ENCODE measurements around the gene SIX6. TPM values are rescaled to one million over a fixed set of nuclear protein-coding genes. Genes with fewer than 3 reads are reported as not detected.

SIX6 gene
- total and polyA plus RNA-seq, 2 donors (not counting 1 experiment from before 2014, with no cell fraction given) = not detected

DNA sequence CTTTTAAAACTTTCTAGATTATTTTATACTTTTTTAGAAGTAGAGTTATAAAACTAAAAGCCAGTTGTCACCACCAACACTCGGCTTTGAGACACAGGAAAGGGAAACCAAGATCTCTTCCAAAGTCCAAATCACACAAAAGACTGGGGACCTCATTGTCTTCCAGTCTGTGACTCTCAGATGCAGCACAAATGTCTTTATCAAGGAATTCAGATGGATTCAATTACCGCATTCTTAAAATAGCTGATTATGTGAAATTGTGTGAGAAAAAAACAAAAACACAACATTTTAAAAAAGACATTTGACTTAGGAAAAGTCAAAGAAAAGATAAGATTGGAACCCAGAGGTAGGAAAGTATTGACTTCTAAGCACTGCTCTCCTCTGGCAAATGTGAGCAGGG is 3.5 kb upstream of the SIX6 start:
- ChIA-PET POLR2A (no interaction called here), CTCF (no interaction called here)
- DNase-seq = no peak
- no peak for TF ChIP-seq EZH2 (IDR thresholded peaks at IDR 0.05; ENCODE audit: borderline replicate concordance, insufficient read depth, low read depth, low read length, poor library complexity, severe bottlenecking)
- TF ChIP-seq, protein P1, sequence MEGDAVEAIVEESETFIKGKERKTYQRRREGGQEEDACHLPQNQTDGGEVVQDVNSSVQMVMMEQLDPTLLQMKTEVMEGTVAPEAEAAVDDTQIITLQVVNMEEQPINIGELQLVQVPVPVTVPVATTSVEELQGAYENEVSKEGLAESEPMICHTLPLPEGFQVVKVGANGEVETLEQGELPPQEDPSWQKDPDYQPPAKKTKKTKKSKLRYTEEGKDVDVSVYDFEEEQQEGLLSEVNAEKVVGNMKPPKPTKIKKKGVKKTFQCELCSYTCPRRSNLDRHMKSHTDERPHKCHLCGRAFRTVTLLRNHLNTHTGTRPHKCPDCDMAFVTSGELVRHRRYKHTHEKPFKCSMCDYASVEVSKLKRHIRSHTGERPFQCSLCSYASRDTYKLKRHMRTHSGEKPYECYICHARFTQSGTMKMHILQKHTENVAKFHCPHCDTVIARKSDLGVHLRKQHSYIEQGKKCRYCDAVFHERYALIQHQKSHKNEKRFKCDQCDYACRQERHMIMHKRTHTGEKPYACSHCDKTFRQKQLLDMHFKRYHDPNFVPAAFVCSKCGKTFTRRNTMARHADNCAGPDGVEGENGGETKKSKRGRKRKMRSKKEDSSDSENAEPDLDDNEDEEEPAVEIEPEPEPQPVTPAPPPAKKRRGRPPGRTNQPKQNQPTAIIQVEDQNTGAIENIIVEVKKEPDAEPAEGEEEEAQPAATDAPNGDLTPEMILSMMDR (IDR thresholded peaks at IDR 0.05) = no peak
- Mint-ChIP-seq H3K9me3 (ENCODE audit: insufficient read depth) (no peaks in the 10 kb centered on the region), H3K4me1 (peaks cover 3% of the 10 kb centered on the region), H3K4me3 (no peak overlapping the region), H3K27ac (no peak overlapping the region), H3K27me3 (peaks cover 65% of the 10 kb centered on the region)
- no peaks in the 10 kb centered on the region for H3K36me3 ChIP-seq (replicated peaks in 1 of 2; ENCODE audit: control extremely low read depth in 1 of 2, control insufficient read depth in 1 of 2, extremely low read depth in 1 of 2, insufficient read depth in 2 of 2, low read length in 1 of 2)
- H3K4me1 ChIP-seq (ENCODE audit: control insufficient read depth in 2 of 2, insufficient read depth in 2 of 2, low read length in 2 of 2) = peaks cover 10 to 17% of the 10 kb centered on the region in 2 donors
- H3K27ac ChIP-seq (ENCODE audit: low read length in 2 of 2) = no peak overlapping the region
- ATAC-seq (ENCODE audit: low read depth) = no peak
- no peak overlapping the region for H3K4me2 ChIP-seq (replicated peaks; ENCODE audit: low read depth, low read length, poor library complexity, severe bottlenecking)
- H3K9me3 ChIP-seq (ENCODE audit: control extremely low read depth in 1 of 3, control insufficient read depth in 2 of 3, insufficient read depth in 1 of 3, low read length in 2 of 3) = peaks cover 0 to 31% (median 0%) of the 10 kb centered on the region in 3 donors
- H4K20me1 ChIP-seq (ENCODE audit: control insufficient read depth, insufficient read depth, low read length, poor library complexity, severe bottlenecking) = no peaks in the 10 kb centered on the region
- no peak overlapping the region for H3K9ac ChIP-seq (ENCODE audit: low read length)
- H3K27me3 ChIP-seq (replicated peaks in 1 of 4; ENCODE audit: control extremely low read depth in 1 of 4, control insufficient read depth in 3 of 4, insufficient read depth in 4 of 4, low read length in 3 of 4) = peaks cover 0 to 60% (median 50%) of the 10 kb centered on the region in 4 experiments
- intact Hi-C loops (cut with micrococcal nuclease) = no loop called here
- no peaks in the 10 kb centered on the region for H3K79me2 ChIP-seq (ENCODE audit: control insufficient read depth, insufficient read depth, low read length)
- no peak overlapping the region for H3K4me3 ChIP-seq (ENCODE audit: control extremely low read depth in 1 of 5, extremely low read depth in 1 of 5, insufficient read depth in 1 of 5, low read depth in 2 of 5, low read length in 4 of 5)
- no CpG with 5 or more reads among the region's 2 CpGs for WGBS (ENCODE audit: insufficient coverage)
- no peak overlapping the region for H2AFZ ChIP-seq (ENCODE audit: insufficient read depth, low read depth, low read length, poor library complexity, severe bottlenecking)

DNA sequence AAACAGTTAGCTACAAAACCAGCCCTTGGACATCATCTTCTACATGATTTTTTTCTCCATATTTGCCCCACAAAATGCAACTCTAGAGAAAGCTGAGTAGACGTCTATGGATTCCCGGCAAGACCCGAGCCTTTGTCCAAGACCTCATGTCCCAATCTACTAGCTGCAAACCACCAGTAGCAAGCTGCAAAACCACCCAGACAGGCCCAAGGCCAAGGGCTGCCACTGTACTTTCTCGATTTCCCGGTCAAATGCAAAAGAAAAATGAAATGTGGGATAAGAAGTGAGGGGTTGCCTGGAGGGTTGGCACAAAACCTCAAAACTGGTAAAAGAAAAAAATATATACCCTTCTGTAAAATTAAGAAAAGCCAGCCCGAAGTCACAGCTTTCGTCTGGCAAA is 2.9 kb upstream of the SIX6 start:
- no peaks in the 10 kb centered on the region for H4K20me1 ChIP-seq (ENCODE audit: control insufficient read depth, insufficient read depth, low read length, poor library complexity, severe bottlenecking)
- H3K27ac Mint-ChIP-seq = no peak overlapping the region
- no peak overlapping the region for H3K4me3 ChIP-seq (ENCODE audit: control extremely low read depth in 1 of 5, extremely low read depth in 1 of 5, insufficient read depth in 1 of 5, low read depth in 2 of 5, low read length in 4 of 5)
- H3K27me3 Mint-ChIP-seq = peaks cover 60% of the 10 kb centered on the region
- no peak for DNase-seq
- 10% methylated on average over 3 of the region's 7 CpGs for WGBS (ENCODE audit: insufficient coverage)
- POLR2A ChIA-PET = no interaction called here
- H3K9me3 ChIP-seq (ENCODE audit: control extremely low read depth in 1 of 3, control insufficient read depth in 2 of 3, insufficient read depth in 1 of 3, low read length in 2 of 3) = peaks cover 0 to 37% (median 0%) of the 10 kb centered on the region in 3 donors
- H3K27ac ChIP-seq (ENCODE audit: low read length in 2 of 2) = no peak overlapping the region
- TF ChIP-seq, protein P1 (IDR thresholded peaks at IDR 0.05) = no peak
- no peak for TF ChIP-seq EZH2 (IDR thresholded peaks at IDR 0.05; ENCODE audit: borderline replicate concordance, insufficient read depth, low read depth, low read length, poor library complexity, severe bottlenecking)
- ATAC-seq (ENCODE audit: low read depth) = no peak
- no peak overlapping the region for H3K9ac ChIP-seq (ENCODE audit: low read length)
- no peaks in the 10 kb centered on the region for H3K9me3 Mint-ChIP-seq (ENCODE audit: insufficient read depth)
- no peak overlapping the region for H3K4me2 ChIP-seq (replicated peaks; ENCODE audit: low read depth, low read length, poor library complexity, severe bottlenecking)
- intact Hi-C loops (cut with micrococcal nuclease) = no loop called here
- peaks cover 5% of the 10 kb centered on the region for H3K4me1 Mint-ChIP-seq
- CTCF ChIA-PET = no interaction called here
- no peak overlapping the region for H2AFZ ChIP-seq (ENCODE audit: insufficient read depth, low read depth, low read length, poor library complexity, severe bottlenecking)
- H3K79me2 ChIP-seq (ENCODE audit: control insufficient read depth, insufficient read depth, low read length) = no peaks in the 10 kb centered on the region
- H3K36me3 ChIP-seq (replicated peaks in 1 of 2; ENCODE audit: control extremely low read depth in 1 of 2, control insufficient read depth in 1 of 2, extremely low read depth in 1 of 2, insufficient read depth in 2 of 2, low read length in 1 of 2) = no peaks in the 10 kb centered on the region
- H3K4me3 Mint-ChIP-seq = no peak overlapping the region
- peaks cover 15 to 22% of the 10 kb centered on the region in 2 donors for H3K4me1 ChIP-seq (ENCODE audit: control insufficient read depth in 2 of 2, insufficient read depth in 2 of 2, low read length in 2 of 2)
- peaks cover 0 to 66% (median 53%) of the 10 kb centered on the region in 4 experiments for H3K27me3 ChIP-seq (replicated peaks in 1 of 4; ENCODE audit: control extremely low read depth in 1 of 4, control insufficient read depth in 3 of 4, insufficient read depth in 4 of 4, low read length in 3 of 4)

All from B cell (primary cell).